Subcutaneous preadipocyte (primary cell): ENCODE measurements around the gene UNC50. TPM values are rescaled to one million over a fixed set of nuclear protein-coding genes. Genes with fewer than 3 reads are reported as not detected.

ENCODE experiments used
- total RNA-seq: library from RNA; depleted of rRNA; stranded (reverse); fragments of >200 nt; gene quantifications from 2 replicates; pipeline ENCODE4 v1.2.3, GENCODE V29; 2012

UNC50 gene, protein sequence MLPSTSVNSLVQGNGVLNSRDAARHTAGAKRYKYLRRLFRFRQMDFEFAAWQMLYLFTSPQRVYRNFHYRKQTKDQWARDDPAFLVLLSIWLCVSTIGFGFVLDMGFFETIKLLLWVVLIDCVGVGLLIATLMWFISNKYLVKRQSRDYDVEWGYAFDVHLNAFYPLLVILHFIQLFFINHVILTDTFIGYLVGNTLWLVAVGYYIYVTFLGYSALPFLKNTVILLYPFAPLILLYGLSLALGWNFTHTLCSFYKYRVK
- 23.9 and 25.7 TPM in 2 replicates for total RNA-seq

DNA sequence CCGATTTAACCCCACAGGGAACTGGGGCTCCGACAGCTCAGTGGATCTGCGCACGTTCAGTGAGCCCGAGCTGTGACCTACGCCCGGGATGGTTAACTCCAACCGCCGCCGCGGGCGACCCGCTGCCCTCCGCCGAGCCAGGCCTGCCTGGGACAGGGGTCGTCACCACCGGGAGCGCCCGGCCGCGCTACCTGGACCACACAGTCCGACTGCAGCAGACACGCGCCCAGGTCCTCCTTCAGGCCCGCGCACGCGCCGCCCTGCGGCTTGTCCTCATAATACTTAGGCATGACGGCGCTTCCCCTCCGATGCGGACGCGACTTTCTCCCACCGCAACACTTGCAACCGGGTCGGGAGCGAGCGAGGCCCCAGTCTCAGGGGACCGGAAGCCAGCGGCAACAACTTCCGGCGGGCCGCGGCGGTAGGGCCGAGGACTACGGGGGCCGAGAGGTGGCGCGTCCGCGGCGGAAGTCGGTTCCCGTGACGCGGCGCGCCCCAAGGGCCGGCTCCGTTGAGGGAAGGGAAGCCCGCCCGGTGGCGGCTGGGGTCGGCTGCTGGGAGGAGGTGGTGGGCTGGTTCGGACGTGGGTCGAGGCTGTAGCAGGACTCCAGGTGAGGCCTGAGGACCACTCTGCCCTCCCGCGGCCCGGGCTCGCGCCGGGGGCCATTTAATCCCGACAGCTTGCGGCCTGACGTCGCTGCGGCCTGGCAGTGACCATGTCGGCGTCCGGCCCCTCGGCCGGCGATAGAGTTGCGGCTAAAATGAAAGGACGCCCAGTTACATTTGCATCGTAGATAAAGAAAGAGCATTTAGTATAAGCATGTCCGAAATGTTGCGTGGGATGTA is at the start of gene UNC50, which contains the start of gene COA5:
Gene UNC50, plus strand, starts transcription at position 474 of the 846 bp plus-strand sequence. CDS start 1,171 bp downstream, outside the sequence.
Gene COA5, minus strand, starts transcription at position 397 of the 846 bp plus-strand sequence. Its CDS starts 107 bp downstream, at position 290.

Other genes starting within 250 kb of the UNC50 start
- gene INPP4A, start 163.7 kb upstream of the UNC50 start, total RNA-seq, result 16.2 and 24.8 TPM in 2 replicates
- gene COA5, start 77 bp upstream of the UNC50 start, total RNA-seq, result 17.6 and 18.4 TPM in 2 replicates
- not detected in 2 replicates for gene MGAT4A, start 122.5 kb downstream of the UNC50 start, total RNA-seq